GM18520 (cell line): Measurements from ENCODE around the gene CENPM.
"Not testable (repeated sequence)": the region's sequence is repeated elsewhere in the genome, so short reads cannot be mapped to it uniquely, and the experiment has no call there.

Source experiments
- ATAC-seq: cut with Tn5 transposase; IDR thresholded peaks from one replicate; pipeline ENCODE4 v1.9.1; 2021; ENCODE audit not compliant: unreplicated experiment

CENPM gene

DNA sequence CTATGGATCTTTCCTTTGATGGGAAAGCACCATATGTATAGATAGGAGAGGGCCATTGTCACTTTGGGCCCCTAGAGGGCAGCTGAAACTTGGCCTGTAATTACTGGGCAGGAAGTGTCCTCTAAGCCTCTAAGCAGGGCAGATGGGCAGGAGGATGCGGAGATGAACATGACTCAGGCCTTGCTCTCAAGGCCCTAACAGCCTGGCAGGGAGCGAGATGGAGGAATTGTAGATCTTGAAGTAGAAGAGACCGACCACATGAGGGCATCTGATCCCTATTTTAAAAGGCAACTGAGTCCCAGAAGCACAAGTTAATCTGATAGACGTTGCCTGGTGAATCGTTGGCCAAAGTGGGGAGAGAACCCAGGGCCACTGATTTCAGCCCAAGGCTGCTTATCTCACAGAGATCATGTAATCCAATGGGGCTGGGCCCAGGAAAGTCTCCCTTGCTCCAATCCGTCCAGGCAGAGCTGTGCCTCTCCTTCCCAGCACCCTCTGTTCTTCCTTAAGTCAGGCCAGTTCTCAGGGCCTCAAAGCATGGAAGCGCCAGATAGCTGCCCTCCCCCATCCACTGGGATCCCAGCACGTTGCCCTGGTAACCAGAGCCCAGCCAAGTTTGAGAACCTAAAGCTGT is 19.8 kb upstream of the CENPM start:
- no peak for ATAC-seq

DNA sequence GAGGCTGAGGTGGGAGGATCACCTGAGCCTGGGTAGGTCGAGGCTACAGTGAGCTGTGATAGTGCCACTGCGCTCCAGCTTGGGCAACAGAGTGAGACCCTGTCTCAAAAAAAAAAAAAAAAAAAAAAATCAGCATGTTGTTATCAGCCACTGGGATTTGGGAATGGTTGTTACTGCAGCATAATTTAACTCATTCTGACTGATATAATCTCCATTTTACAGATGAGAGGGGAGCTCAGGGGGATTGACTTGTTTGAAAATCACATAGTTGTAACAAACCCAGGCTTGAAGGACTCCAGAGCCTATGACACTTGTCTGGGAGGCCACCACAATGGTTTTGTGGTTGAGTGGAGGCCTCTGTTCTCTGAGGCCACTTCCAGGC is 19.3 kb upstream of the CENPM start:
- no peak for ATAC-seq

DNA sequence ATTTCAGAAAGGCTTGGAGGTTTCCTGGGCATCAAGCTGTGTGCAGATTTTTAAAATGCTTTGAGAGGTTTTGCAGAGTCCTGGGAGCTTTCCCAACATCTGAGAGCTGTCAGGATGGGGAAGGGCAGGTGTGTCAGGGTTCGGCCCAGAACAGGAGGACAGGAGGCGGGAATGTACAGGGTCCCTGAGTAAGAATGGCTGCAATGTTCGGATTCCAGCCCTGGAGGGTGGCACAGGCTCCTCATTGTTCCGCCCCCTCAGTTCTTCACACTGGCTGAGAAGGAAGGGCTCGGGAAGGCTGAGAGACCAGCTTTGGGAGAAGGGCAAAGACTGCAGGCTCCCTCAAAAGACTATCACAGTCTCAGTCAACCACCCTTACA is 17.1 kb upstream of the CENPM start:
- ATAC-seq = no peak

- no peak for ATAC-seq
Measured at GRCh38 chr22:41963453-41964111, 16.6 kb upstream of the CENPM start.

DNA sequence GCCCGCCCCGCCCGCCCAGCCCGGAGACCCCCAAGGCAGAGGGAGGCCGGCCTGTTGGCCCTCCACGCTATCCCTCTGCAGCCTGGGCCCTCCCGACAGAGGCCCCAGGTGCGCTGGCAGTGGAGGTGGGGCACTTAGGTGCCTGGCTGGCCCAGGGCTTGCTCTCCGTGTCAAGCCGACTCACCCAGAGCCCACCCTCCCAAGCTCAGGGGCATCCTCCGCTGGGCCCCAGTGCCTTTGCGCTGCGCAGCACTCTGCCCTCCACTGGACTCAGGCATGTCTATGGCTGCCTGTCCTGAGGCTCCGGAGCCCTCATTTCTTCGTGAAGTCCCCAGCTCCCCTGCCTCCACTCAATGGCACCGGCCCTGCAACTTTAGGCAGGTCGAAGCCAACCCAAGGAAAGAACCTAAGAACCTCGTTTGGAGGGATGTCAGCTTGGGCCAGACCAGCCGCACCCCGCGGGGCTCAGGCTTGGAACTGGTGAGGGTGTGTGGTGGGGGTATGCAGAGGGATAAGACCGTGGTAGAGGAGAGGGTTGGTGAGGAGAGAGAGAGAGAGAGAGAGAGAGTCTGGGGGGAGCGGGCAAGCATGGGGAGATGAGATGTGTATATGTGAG is 11.1 kb upstream of the CENPM start:
- no peak for ATAC-seq

DNA sequence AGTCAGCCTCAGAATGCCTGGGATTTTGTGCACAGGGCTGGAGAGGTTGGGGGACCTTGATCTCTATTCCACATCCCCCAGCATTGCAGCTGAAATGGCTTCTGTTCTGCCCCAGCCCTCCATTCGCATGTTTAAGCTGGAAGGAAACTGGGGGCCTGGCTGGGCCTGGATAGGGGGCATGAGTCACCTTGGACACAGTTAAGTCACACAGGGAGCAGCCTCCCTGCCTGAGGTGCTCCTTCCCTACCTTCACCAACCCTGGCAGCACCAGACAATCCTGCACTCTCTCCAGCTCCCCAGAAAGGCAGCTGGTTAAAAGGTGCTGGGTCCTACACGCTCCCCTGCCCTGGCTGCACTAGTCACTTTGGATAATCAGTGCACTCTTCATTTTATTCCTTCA is 5.8 kb upstream of the CENPM start:
- no peak for ATAC-seq

GRCh38 chr22:41951898-41952474 is 5.0 kb upstream of the CENPM start, which contains the start of gene SMIM45:
SMIM45 (plus strand) TSS chr22:41952150.
- no peak for ATAC-seq

DNA sequence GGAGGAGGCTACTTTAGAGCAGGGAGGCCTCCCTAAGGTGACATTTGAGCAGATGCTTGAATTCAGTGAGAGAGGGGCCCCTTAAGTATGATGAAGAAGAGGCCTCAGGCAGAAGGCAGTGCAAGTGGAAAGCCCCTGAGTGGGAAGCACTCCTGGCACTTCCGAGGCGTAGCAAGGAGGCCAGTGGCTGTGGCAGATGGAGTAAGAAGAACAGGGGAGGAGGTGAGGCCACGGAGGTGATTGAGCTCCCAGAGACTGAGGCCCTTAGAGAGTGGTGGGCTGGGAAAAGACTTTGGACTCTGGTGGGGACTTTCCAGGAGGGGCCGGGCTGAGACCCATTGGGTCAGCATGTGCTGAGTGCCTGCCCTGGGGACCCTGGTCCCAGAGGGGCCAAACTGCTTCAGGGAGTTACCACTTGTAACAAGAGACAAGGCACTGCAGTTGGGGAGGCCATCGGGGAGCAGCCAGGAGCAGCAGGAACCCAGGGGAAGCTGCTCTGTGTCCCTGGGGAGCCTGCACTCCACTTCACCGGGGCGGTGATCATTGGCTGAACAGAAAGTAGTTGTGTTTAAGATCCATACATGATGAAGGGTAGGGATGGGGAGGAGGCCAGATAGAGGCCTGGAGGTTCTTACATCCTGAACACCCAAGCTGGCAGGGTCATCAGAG is 2.5 kb upstream of the CENPM start:
- no peak for ATAC-seq

- not testable (repeated sequence) for ATAC-seq
Measured at GRCh38 chr22:41948928-41949296, 2.0 kb upstream of the CENPM start.

DNA sequence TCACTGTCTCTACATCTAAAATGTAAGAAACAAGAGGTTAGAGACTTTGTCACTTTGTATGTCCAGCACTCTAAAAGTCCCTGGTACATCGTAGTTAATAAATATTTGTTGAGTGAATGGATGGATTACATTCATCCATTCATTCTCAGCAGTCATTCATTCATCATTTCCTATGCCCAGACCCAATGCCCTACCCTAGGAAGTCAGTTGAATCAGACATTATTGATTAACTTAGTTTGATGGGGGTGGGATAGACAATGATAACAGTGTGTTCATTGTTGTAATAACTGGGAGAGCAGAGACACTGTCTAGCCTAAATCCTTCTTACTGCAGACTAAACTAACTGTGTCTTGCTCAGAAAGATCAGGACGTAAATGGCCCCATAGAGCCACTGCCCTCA is 1.2 kb upstream of the CENPM start:
- ATAC-seq = no peak

- no peak for ATAC-seq
Measured at GRCh38 chr22:41947424-41948080, 600 bp upstream of the CENPM start.

GRCh38 chr22:41943661-41944209 is 3.2 kb downstream of the CENPM start:
- no peak for ATAC-seq

DNA sequence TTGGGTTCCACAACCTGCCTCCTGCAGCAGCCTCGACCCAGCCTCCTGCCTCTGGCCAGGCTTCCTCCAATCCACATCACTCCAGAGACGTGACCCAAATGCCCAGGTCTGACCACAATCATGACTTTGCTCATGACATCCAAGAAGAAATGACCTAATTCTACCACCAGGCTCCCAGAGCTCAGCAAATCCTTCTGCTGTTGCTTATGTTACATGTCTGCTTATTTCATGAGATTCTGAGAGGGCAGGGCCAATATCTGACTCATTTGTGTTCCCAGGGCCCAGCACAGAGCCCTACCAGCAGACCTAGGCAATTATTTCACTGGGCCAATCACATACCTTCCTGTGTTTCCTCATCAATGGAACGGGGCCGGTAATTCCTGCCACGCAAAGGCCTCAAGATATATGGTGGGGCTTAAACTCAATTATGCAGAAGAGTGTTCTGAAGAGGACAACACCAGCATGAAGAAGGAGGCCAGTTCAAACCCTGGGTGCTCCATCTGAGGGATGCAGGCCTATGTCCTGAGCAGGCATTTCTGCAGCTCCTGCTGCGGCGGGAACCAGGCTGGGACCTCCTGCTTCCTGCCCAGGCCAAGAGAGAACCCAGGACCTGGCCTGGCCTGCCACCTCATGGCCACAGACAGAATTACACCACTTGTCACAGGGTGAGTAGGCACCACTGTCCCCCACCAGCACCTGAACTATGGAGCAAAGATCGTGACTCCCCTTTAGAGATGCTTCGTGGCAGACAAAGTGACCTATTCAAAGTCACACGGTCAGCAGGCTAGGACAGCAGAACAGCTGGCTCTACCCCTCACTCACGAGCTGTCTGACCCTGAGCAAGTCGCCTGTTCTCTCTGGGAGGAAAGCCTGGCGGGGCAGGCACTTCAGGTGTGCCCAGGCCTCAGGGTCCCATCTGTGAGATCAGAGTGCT is 5.9 kb downstream of the CENPM start:
- ATAC-seq = peak; percentile 28

GRCh38 chr22:41939981-41940831 is 6.7 kb downstream of the CENPM start:
- peak; percentile 39 for ATAC-seq

DNA sequence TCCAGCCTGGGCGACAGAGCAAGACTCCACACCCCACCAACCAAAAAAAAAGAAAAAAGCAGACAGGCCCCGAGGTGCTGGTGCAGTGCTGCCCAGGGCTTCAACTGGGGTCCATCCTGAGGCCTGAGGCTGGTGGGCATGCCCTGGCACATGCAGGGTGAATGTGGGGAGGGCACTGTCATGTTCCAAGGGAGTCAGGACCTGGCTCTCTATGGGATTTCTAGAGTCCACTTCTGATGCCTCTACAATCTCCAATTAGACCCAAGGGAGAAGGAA is 10.1 kb downstream of the CENPM start:
- ATAC-seq = no peak

DNA sequence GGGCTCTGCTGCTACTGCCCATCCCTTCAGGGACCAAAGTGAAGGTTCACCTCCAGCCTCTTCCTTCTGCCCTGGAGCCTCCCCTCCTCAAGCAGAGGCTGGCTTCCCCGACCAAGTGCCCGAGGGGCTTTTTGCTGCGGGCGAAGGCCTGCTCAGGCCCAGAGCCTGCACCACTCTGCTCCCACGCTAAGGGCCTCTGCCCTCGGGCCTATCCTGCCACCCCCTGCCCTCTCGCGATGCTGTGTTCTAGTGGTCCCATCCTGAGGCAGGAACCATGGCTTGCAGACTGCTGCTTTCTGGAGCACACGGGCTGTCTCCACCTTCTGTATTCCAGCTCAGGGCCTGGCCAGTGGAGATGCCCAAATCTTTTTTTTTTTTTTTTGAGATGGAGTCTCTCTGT is 11.4 kb downstream of the CENPM start:
- ATAC-seq = no peak

DNA sequence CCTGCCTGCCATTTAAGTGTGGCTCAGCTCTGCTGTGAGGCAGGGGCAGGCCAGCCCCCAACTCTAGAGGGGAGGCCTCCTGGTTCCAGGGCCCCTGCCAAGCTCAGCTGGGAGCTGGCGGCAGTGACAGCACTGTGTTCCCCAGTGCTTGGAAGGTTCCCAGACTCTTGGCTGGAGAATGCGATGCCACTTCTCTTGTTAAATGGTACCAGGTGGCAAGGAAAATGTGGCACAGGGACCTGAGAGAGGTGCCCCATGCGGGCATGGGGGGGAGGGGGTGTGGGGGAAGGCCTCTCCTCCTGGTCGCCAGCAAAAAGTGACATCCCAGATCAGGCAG is 12.0 kb downstream of the CENPM start:
- ATAC-seq = no peak

DNA sequence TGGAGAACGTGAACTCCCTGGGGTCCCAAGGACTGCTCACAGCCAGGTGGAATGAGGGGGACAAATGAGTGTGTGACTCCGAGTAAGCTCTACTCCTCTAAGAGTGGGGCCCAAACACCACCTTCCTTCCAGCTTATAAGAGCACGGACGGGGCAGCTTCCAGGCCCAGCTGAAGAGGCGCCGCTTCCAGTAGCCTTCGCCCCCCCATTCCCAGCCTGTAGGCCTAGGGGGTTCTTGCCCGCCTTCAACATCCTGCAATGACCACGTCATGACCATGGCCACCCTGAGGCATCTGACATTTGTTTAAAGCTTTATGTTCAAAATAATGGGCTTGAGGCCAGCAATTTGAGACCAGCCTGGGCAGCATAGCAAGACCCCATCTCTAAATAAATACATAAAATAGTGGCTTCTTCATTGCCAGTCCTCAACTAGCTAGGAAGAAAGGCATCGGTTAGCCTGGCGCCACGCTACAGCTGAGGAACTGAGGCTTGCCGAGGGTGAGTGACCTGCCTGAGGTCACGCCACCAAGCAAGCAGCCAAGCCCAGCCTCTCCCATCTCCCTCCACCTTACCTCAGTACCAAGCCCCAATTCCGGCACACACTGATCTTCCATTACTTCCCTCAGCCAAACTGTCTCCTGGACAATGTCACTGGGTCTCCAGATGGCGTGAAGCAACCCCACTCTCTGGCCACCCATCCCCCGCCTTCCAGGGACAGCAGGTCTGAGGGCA is 12.5 kb downstream of the CENPM start:
- no peak for ATAC-seq
